Measurements from ENCODE around the gene THAP4.

The THAP4 gene

DNA sequence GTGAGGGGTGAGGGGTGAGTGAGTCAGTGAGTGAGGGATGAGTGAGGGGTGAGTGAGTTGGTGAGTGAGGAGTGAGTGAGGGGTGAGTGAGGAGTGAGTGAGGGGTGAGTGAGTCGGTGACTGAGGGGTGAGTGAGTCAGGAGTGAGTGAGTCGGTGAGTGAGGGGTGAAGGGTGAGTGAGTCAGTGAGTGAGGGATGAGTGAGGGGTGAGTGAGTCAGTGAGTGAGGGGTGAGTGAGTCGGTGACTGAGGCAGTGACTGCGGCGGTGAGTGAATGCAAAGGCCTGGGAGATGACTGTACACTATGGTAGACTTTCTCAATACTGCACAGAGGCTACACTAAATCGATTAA, 16.6 kb downstream of the THAP4 start:
- TF ChIP-seq, protein P1, sequence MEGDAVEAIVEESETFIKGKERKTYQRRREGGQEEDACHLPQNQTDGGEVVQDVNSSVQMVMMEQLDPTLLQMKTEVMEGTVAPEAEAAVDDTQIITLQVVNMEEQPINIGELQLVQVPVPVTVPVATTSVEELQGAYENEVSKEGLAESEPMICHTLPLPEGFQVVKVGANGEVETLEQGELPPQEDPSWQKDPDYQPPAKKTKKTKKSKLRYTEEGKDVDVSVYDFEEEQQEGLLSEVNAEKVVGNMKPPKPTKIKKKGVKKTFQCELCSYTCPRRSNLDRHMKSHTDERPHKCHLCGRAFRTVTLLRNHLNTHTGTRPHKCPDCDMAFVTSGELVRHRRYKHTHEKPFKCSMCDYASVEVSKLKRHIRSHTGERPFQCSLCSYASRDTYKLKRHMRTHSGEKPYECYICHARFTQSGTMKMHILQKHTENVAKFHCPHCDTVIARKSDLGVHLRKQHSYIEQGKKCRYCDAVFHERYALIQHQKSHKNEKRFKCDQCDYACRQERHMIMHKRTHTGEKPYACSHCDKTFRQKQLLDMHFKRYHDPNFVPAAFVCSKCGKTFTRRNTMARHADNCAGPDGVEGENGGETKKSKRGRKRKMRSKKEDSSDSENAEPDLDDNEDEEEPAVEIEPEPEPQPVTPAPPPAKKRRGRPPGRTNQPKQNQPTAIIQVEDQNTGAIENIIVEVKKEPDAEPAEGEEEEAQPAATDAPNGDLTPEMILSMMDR (IDR thresholded peaks at IDR 0.05; ENCODE audit: low read depth, low read length) = no peak

DNA sequence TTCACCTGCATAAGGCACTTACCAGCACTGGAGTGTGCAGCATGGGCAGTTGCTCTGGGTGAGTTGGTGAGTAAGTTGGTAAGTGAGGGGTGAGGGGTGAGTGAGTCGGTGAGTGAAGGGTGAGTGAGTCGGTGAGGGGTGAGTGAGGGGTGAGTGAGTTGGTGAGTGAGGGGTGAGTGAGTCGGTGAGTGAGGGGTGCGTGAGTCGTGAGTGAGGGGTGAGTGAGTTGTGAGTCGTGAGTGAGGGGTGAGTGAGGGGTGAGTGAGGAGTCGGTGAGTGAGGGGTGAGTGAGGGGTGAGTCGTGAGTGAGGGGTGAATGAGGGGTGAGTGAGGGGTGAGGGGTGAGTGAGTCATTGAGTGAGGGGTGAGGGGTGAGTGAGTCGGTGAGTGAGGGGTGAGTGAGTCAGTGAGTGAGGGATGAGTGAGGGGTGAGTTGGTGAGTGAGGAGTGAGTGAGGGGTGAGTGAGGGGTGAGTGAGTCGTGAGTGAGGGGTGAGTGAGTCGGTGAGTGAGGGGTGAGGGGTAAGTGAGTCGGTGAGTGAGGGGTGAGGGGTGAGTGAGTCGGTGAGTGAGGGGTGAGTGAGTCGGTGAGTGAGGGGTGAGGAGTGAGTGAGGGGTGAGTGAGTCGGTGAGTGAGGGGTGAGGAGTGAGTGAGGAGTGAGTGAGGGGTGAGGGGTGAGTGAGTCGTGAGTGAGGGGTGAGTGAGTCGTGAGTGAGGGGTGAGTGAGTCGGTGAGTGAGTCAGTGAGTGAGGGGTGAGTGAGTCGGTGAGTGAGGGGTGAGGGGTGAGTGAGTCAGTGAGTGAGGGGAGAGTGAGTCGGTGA, 17.1 kb downstream of the THAP4 start:
- TF ChIP-seq, protein P1 (IDR thresholded peaks at IDR 0.05; ENCODE audit: low read depth, low read length) = no peak
- no peak overlapping the region for H3K4me3 ChIP-seq (ENCODE audit: low read depth, low read length)

More for the DNA sequence above, 16.6 kb downstream of the THAP4 start:
- no peak overlapping the region for H3K4me3 ChIP-seq (ENCODE audit: low read depth, low read length)

DNA sequence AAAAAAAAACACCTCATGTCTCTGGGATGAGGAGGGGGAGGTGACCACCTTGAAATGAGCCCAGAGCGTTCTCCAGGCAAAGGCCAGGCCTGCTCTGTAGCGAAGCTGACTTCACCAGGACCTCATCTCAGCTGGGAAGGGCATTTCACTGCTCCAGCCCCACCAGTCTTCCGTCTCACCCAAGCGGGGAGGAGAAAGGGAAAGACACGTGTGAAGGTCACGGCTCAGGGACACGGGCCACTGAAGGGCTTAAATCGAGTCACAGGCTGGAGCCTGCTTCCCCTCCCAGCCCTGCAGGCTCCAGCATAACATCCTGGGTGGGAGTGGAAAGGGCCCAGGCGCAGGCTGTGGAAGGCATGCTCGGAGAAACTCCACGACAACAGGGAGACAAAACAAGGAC, 18.1 kb downstream of the THAP4 start:
- TF ChIP-seq, protein P1 (IDR thresholded peaks at IDR 0.05; ENCODE audit: low read depth, low read length) = no peak
- no peak overlapping the region for H3K4me3 ChIP-seq (ENCODE audit: low read depth, low read length)

DNA sequence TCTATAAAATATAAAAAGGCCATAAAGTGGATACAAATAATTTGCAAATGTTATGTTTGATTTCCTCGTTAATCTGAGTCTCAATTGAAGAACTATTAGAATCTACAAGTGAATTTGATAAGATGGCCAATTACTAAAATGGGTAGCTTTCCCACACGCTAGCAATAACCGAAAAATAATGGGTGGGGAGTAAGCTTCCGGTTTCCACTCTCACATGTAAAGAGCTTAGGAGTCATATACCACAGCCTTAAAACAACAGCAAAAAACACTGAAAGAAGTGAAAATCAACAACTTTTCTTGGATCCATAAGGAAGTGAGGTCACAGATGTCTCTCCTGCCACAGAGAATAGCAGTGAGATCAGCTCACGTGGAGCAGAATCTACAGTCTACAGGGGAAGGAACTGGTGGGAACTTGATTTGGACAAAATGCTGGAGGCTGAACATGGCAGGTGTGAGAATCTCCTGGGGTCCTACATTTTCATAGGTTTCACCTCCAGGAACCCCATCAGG, 18.6 kb downstream of the THAP4 start:
- TF ChIP-seq, protein P1 (IDR thresholded peaks at IDR 0.05; ENCODE audit: low read depth, low read length) = no peak
- H3K4me3 ChIP-seq (ENCODE audit: low read depth, low read length) = no peak overlapping the region

DNA sequence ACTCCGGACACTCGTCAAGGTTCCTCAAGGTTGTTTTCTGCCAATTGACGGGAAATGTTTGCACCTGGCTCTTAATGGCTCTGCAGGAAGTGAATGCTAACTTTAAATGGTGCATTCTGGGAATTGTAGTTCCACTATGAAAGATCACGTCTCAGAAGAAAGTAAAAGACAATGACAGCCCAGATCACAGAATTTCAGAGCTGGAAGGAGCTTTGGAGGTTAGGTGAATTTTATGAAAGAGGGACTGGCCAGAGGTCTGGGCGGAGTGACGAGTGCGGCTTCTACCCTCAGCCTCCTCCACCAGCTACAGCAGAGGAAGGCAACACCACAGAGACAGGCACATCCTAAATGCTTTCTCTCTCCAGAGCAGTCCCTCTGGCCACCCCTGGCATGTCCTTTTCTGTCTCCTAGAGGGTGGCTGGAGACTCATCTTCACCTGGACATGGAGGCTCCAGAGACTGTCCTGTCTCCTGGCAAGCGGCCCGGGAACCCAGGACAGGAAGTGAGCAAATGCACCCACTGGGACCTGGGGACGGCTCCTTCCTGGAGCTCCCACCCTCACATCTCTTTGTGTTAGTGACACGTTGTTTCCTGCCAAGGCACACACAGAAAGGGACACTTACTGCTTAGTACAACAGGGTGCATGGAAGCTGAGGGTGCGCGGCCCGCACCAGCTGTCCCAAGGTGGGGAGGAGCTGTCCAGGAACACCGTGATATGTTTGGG, 19.4 kb downstream of the THAP4 start:
- H3K4me3 ChIP-seq (ENCODE audit: low read depth, low read length) = no peak overlapping the region
- TF ChIP-seq, protein P1 (IDR thresholded peaks at IDR 0.05; ENCODE audit: low read depth, low read length) = no peak

DNA sequence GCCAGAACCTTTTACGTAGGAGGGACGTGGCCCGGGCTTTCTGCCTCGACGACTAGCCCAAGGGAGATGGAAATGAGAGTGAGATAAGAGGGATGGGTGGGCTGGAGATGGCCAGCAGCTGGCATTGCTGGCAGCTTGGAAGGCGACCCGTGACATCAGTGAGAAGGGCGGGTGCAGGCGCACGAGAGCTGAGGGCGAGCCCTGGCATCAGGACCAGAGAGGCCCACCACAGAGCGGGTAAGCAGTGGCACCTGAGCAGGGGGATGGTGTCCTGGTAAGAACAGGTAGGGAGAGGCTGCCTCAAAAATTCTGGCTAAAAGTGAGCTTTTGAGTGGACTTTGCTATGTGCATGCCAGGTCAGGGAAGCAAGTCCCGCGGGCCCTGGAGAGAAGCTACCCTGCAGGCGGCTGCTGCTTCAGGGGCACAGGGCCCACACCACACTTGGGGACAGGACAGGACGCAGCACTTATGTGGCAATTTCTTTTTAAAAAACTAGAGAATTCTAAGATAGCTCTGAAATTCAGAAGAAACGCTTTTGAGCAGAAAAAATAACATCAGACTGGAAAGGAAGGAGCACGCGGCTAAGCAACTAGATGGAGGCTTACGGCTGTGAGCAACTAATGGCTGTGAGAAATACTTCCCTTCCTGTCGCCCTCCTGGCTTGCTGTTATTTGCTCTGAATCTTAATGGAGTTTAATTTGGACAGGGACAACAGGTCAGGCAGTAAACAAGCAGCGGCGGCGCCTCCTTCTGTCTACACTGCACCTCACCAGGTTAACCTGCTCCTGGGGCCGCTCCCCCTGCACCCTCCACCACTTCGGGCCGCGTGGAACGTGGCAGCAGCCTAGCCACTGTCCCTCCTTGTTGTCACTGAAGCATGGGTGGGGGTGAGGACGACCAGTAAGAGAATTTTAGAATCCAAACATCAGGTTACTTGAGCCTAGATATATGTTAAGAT, 20.5 kb downstream of the THAP4 start:
- H3K4me3 ChIP-seq (ENCODE audit: low read depth, low read length) = no peak overlapping the region
- TF ChIP-seq, protein P1 (IDR thresholded peaks at IDR 0.05; ENCODE audit: low read depth, low read length) = no peak

Measured in WI38 (cell line).